HG03439 (cell line): ENCODE results near the gene NRARP.
"Not testable (repeated sequence)": the region's sequence is repeated elsewhere in the genome, so short reads cannot be mapped to it uniquely, and the experiment has no call there.

ENCODE experiments used
- ATAC-seq: cut with Tn5 transposase; IDR thresholded peaks from one replicate; pipeline ENCODE4 v1.9.1; 2021; ENCODE audit warnings: mild to moderate bottlenecking, moderate library complexity; ENCODE audit not compliant: unreplicated experiment

NRARP gene

GRCh38 chr9:137266162-137266527, 35.9 kb downstream of the NRARP start:
- no peak for ATAC-seq

DNA sequence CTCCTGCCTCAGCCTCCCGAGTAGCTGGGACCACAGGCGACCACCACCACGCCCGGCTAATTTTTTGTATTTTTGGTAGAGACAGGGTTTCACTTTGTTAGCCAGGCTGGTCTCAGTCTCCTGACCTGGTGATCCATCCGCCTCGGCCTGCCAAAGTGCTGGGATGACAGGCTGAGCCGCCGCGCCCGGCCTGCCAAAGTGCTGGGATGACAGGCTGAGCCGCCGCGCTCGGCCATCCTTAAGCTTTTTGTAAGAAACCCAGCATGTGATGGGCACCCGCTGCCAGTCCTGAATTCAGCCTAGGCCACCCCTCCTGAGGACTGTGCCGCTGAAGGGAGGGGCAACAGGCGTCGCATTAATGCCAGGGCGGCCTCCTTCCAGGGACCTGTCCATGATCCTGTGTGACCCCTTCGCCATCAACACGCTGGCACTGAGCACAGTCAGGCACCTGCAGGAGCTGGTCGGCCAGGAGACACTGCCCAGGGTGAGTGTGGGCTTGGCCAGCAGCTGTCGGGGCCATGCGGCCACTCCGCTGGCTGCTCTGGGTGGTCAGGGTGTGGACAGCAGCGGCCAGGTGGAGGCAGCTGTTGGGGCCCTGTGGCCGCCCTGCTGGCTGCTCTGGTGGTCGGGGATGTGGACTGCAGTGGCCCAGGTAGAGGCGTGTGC, 36.4 kb downstream of the NRARP start:
- ATAC-seq = no peak

DNA sequence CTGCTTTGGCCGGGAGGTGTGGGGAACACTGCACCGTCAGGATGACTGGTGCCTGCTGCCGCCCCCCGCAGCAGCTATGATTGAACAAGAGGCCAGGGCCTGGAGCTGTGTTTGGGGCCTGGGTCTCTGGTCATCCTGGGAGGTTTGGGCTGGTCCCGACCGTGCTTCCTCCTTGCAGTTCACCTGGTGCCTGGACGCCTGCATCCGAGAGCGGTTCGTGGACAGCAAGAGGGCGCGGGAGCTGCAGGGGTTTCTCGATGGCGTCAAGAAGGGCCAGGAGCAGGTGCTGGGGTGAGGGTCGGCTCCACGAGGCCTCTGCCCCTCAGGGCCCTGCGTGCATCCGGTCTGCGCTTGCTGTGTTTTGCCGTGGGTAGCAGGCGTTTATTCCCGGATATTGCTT, 38.0 kb downstream of the NRARP start:
- no peak for ATAC-seq

GRCh38 chr9:137263506-137263905, 38.6 kb downstream of the NRARP start:
- ATAC-seq = no peak

DNA sequence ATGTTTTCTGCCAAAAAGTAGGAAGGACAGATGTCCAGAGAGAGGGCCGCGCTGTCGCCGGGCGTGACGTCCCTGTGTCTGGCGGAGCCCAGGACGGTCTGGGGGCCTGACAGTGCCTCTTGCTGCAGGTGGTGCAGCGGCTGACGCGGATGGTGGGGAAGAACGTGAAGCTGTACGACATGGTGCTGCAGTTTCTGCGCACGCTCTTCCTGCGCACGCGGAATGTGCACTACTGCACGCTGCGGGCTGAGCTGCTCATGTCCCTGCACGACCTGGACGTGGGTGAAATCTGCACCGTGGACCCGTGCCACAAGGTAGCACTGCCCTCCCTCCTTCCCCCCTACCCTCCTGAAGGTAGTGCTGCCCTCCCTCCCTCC, 39.2 kb downstream of the NRARP start:
- no peak for ATAC-seq

GRCh38 chr9:137262173-137262908, 39.7 kb downstream of the NRARP start:
- not testable (repeated sequence) for ATAC-seq

- ATAC-seq = no peak
These were observed 45.2 kb downstream of the NRARP start for GRCh38 chr9:137256856-137257255.

DNA sequence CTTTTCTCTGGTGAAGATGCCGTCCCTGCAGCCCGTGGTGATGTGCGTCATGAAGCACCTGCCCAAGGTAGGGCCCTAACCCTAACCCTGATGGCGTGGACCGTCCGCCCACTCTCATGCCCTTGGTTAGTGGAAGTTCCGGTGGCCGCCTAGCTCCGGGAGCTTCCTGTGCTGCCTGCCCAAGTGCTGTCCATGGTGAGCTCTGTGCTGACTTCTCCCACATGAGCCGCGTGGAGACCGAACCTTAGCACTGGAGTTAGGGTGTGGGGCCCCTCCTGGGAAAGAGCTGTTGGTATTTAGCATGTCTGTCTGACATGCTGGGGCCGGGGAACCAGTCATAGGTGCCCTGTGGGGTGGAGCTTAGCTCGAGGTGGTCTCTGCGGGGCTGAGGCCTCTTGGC, 45.7 kb downstream of the NRARP start:
- no peak for ATAC-seq

- ATAC-seq = peak; percentile 42
These were observed 46.5 kb downstream of the NRARP start for GRCh38 chr9:137255448-137256114.

- peak; percentile 59 for ATAC-seq
These were observed 47.2 kb downstream of the NRARP start, which contains the start of gene NELFB for GRCh38 chr9:137254624-137255447. NELFB (plus strand) TSS chr9:137255327.

GRCh38 chr9:137253717-137254623, 48.1 kb downstream of the NRARP start:
- no peak for ATAC-seq

- no peak for ATAC-seq
These were observed 49.2 kb downstream of the NRARP start for GRCh38 chr9:137252555-137253506.

DNA sequence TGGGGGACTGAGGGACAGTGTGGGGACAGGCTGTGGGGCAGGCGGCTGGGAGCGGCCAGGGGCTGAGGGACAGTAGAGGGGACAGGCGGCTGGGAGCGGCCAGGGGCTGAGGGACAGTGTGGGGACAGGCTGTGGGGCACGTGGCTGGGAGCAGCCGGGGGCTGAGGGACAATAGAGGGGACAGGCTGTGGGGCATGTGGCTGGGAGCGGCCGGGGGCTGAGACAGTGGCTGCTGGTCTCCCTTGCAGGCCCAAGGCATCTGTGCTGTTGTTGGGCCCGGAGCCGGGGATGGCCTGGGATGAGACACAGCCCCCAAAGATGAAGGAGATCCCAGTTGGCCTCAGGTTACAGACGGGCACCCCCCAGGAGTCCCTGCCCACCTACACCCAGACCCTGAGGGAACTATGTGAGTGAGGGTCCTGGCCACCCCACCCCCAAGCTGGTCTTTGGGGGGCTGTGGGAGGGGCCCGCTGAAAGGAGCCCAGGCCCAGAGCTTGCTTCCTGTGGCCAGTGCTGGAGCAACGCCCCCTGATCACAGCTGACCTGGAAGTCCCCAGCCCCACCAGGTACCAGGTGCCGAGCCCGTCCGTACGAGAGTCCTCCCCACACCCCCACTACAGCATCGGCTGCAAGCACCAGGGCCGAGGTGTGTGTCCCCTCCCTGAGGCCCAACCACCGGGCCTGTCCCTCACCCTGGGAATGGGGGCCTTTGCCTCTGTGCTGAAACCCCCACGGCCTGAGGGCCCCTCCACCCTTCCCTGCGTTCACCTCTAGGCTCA, 50.4 kb downstream of the NRARP start:
- no peak for ATAC-seq

- ATAC-seq = no peak
These were observed 50.9 kb downstream of the NRARP start, which contains the start of gene STPG3 for GRCh38 chr9:137251194-137251461. STPG3 (plus strand) TSS chr9:137251286; CDS start chr9:137251287, 1 bp downstream.

GRCh38 chr9:137250329-137251193, 51.5 kb downstream of the NRARP start:
- no peak for ATAC-seq
